Measurements from ENCODE around the gene ASB7.

ASB7 gene

GRCh38 chr15:100687582-100688141 lies 85.3 kb downstream of the ASB7 start:
- DNase-seq: no peak

- no peak for DNase-seq
Measured at GRCh38 chr15:100688549-100689120, 86.2 kb downstream of the ASB7 start.

GRCh38 chr15:100689131-100689899 lies 86.9 kb downstream of the ASB7 start:
- no peak for DNase-seq

- DNase-seq: no peak
Measured at GRCh38 chr15:100690032-100690794, 87.8 kb downstream of the ASB7 start.

- no peak for DNase-seq
Measured at GRCh38 chr15:100690795-100691158, 88.4 kb downstream of the ASB7 start.

GRCh38 chr15:100691321-100691720 lies 88.9 kb downstream of the ASB7 start:
- DNase-seq: no peak

GRCh38 chr15:100692246-100692645 lies 89.9 kb downstream of the ASB7 start:
- DNase-seq: no peak

- DNase-seq: no peak
Measured at GRCh38 chr15:100692671-100693070, 90.3 kb downstream of the ASB7 start.

- DNase-seq: no peak
Measured at GRCh38 chr15:100693451-100693850, 91.1 kb downstream of the ASB7 start.

GRCh38 chr15:100694381-100695021 lies 92.1 kb downstream of the ASB7 start:
- DNase-seq: no peak

GRCh38 chr15:100695048-100695447 lies 92.7 kb downstream of the ASB7 start:
- no peak for DNase-seq

- DNase-seq: no peak
Measured at GRCh38 chr15:100696452-100696851, 94.1 kb downstream of the ASB7 start.

Data from NCI-H526 (cell line).